SK-N-DZ (cell line): ENCODE measurements around the gene STK40.

Source experiments
- DNase-seq: peaks from one replicate; pipeline ENCODE4 v3.0.0-alpha.2; 2015; ENCODE audit warnings: low spot score

The STK40 gene

DNA sequence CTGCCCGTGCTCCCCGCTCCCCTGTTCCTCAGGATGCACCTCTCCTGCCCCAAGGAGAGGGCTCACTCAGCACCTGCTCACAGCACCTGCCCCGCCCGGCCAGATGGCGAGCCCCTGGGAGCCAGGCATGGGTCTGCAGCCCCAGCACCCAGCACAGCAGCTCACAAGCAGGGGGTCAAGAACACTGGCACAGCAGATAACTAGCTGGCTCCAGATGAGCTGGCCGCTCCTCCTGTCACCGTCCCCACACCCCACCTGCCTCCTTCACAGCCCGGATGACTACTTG lies 41.4 kb downstream of the STK40 start:
- no peak for DNase-seq

DNA sequence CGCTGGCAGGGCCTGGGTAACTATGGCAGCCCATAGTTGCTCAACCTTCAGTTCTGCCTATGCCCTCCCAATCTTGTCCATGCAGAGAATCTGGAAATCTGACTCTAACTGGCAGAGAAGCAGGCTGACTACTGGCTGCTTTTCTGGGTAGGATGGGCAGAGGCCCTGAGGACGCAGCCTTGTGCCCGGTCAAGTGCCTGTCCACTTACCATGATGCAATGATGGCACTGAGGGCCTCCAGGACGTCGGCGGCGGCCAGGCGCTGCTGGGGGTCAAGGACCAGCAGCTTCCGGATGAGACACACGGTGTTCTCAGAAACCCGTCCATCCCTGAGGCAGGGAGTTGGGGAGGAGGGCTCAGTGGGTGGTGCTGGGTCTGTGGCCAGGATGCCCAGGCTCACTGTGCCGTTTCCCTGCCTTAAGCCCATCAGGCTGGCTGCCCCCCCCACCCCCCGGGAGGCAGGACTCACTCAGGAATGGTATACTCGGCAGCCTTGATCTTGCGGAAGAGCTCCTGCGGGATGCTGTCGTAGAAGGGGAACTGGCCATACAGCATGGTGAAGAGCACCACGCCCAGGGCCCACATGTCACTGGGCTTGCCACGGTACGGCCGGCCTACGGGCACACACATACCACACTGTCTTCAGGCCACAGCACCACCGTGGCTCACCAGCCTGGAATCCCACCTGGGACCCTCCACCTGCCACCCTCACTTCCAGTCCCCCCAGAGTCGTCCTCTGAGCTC lies 41.9 kb downstream of the STK40 start:
- DNase-seq = no peak

DNA sequence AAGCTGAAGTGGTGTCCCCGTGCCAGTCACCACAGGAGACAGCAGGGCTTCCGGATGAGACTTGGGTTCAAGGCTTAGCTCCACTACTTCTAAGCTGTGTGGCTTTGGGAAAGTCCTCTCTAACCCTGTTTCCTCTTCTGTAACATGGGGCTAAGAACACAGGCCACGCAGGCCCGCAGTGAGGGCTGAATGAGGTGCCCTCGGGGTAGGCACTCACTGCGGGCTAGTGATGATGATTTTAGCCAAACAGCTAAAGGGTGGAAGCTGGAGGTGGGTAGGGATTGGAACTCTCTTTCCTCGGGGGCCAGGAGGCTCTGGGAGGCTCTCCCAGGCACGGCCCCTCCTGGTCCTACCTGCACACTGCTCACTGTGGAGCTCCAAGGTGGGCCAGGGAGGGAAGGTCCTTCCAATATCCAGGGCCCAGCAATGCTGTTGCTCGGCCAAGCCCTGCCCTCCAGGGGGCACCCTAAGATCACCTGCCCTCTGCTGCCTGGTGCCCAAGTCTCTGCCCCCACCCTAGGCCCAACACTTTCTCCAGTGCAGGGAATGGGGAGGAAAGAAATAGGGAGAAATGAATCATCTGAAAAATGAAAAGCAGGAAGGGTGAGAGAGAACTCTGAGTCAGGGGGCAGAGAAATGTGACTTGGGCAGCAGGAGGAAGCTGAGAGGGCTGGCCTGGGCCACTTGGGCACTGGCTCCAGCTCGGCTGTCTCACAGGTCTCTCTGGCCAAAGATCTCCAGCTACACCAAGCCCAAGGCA lies 43.1 kb downstream of the STK40 start:
- DNase-seq = no peak

DNA sequence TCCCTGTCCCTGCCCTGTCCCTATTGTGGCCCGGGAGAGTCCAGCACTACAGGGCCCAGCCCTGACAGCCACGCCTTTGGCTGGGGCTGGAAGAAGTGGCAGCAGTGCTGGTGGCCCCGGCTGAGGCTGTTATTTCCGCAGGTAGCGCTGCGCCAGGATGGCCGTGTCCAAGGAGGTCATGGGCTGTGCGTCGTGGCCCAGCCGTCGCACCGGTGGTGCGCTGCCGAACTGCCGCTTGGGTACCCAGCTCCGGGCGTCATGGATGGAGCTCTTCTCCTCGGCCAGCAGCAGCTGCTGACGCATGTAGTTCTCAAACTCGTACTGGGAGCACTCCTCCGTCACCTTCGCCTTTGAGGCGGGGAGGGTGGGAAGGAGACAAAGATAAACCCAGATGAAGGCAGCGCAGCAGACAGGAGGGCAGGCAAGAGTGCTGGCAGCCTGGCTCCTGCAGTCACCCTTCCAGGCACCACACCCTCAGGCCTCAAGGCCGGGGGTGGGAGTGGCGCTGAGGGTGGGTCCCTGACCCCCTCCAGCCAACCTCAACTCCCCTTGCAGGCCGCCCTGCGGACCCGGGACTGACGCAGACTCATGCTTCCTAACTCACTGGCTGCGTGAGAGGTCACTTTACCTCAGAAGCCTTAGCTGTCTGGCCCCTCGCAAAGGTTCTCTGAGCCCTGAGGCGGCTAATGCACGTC lies 44.0 kb downstream of the STK40 start:
- DNase-seq = no peak

- no peak for DNase-seq
Observed at GRCh38 chr1:36339615-36340014, 46.1 kb downstream of the STK40 start.

GRCh38 chr1:36339215-36339614 lies 46.5 kb downstream of the STK40 start:
- DNase-seq = no peak

GRCh38 chr1:36337830-36338229 lies 47.9 kb downstream of the STK40 start:
- no peak for DNase-seq

DNA sequence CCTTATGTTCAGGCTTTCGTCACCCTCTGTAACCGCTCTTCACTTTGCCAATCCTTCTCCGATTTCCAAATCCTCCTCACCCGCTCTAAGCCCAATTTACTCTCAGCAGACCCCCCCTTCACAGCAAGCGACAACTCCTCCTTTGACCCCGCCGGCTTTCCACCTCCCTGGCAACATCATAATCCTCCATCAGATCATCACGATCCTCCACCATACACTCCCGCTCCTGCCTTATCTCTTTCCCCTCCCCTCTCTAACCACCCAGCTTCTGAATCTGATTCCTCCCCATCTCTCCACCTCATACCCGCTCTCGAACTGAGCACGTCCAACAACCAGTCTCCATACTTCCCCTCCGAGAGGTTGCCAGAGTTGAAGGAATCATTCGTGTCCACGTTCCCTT lies 54.8 kb downstream of the STK40 start:
- no peak for DNase-seq

GRCh38 chr1:36329817-36330216 lies 55.9 kb downstream of the STK40 start:
- DNase-seq = no peak

DNA sequence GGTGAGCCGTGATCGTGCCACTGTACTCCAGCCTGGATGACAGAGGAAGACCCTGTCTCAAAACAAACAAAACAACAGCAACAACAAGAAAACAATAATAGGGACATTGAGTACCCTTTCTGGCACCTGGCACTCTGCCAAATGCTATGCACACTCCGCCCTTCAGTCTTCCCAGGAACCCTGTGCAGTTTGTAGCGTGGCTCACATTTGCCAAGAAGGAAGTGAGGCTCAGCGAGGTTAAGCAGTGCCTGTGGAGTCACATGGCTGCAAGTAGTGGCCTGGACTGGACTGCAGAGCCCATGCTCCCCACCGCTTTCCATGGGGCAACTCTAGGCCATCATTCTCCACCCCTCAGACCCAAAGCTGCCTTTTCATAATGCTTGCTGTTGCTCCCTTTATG lies 57.0 kb downstream of the STK40 start:
- DNase-seq = no peak

GRCh38 chr1:36328088-36328480 lies 57.6 kb downstream of the STK40 start:
- DNase-seq = no peak

DNA sequence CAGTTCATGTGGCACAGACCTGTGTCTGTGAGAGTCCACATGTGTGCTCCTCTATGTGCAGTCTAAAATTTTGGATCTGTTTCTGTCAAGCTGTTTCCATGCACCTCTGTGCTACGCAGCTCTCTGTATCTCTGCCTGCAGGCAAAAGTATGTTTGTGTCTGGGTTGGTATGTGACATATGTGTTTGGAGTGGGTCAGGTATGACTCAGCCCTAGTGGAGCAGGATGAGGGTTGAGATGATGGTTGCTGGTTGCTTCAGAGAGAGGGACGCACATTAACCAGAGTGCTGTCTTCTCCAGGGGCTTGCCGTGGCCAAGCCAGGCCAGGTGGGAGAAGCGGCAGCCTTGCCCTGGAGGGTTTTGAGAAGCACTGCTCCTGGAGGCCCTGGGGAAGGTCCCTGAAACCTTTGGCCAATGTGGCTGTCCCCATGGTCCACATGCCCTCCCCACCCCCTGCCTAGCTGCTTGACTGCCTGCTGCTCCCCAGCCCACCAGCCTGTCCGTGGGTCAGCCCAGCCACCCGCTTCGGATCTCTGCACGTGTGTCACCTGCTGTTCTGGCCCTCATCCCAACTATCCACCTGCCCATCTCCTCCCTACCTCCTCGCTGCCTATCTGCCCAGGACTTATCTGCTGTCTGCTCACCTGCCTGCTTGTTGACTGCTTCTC lies 58.2 kb downstream of the STK40 start:
- DNase-seq = no peak

DNA sequence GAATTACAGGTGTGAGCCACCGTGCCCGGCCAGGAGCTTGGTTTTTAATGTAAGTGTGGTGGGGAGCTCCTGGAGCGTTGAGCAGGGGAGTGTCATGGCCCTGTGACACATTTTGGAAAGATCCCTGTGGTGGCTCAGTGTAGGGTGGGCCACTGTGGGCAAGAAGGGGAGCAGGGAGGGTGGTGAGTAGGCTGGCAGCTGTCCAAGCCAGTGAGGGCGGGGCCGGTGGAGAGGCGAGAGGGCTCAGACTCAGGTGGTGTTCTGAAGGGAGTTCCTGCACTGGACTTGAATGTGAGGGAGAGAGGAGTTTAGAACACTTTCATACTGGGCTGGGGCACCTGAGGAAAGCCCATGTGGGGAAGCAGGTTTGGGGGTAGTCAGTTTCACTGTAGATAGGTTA lies 59.2 kb downstream of the STK40 start:
- DNase-seq = no peak

DNA sequence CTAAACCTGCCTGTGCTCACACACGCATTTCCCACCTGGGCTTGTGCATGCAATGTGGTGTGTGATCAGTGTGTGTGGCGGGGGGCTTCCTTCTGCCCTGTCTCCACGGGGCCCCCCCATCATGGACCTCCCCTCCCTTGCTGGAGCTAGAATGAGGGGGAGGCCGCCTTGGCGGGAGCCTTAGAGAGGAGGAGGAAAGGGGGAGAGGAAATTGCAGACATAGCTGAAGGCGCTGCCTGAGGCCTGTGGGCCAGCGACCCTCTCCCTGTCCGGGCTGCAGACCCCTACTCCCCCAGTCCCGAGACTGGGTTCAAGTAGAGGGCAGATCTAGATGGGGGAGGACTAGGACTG lies 61.4 kb downstream of the STK40 start:
- no peak for DNase-seq

DNA sequence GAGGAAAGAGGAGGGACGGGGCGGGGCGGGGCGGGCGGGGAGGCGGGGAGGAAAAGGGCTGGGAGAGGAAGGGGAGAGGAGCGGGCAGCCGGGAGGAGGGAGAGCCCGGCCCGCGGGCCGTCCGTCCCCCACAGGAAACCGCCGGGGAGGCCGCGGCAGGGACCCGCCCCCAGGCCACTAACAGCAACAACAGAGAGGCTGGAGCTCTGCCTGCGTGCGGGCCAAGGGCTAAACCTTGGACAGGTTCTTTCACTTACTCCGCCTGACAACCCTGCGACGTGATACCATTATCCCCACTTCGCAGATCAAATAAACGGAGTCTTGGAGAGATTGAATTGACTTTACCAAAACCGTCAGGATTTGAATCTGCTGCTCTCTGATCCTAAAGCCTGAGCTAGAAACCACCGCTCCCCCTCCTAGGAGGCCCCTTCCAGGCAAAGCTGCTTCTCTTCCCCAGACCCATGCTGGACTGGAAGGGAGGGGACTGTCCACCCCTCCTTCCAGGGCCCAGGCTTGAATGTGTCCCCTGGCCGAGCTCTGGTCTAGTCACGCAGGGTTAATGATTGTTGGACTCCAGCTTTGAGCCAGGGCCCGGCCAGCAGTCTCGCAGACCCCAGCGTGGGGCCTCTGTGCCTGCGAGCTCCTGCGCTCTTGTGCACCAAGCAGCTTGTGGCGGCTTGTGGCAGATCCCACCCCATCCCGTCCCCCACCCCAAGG lies 61.9 kb downstream of the STK40 start, which contains the start of gene EVA1B:
Gene EVA1B (minus strand): TSS at position 10 of the 717 bp plus-strand sequence. CDS start 608 bp downstream, outside the sequence.
- DNase-seq = peak; percentile 52

DNA sequence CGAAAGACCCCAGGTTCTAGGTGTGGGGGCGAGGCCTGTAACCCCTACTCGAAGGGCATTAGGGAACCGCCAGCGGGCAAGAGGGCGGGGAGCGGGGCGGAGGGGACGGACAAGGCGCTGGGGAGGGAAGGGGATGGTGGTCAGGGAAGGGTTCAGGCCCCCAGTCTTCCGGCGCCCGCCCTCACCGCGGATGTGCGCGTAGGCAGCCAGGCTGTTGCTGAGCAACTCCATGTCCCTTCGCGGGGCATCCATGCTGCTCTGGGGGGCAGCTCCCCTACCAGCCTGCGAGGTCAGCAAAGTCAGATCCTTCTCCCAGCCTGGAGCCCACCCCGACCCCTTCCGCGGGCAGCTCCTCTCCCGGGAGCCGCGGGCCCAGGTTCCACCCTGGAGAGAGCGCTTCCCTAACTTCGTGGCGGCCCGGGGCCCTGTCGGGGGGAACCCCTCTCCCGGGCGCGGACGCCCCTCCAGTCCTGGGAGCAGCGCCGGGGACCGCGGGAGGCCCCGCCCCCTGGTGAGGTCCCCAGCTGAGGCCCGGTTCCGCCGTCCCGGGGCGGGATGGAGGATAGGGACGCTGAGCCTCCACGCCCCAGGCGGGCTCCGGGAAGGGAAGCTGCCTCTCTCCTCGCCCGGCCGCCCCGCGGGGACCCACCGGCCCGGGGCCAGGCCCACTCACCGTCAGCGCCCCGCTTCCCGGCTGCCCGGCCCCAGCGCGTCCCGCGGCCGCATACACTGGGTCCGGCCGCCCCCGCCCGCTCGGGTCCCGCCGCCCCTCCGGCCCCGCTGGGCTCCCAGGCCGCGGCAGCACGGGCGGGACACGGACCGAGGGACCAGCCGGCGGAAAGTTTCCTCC lies 62.7 kb downstream of the STK40 start:
- DNase-seq = no peak

DNA sequence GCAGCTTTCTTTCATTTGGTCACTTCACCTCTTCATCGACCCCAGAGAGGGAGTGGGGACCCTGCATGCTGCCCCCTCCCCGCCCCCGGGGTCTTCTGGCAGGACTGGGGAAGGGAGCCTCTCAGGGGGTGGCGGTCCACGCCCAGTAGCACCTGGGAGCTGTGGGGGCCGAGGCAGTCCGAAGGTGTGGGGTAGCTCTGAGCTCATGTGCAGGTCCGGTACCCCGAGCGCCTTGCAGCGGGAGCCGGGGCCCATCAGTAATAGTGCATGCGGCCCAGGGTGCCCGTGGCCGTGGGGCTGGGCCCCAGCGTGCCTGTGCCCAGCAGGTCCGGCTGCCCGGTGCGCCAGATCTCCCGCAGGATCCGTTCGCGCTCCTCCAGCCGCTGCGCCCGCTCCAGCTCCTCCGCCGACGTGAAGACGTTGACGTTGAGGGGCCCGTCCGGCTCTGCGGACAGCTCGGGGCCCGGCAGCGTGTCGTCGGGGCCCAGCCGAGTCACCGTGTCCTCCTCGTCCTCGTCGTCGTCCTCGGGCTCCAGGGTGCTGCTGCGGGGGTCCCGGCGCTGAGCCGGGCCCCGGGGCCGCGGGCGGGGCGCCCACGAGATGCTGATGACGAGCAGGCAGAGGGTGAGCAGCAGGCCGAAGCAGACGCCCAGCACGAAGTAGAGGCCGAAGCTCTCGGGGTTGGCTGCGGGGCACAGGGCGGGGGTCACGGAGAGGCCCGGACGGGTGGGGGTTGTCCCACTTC lies 63.5 kb downstream of the STK40 start:
- no peak for DNase-seq

DNA sequence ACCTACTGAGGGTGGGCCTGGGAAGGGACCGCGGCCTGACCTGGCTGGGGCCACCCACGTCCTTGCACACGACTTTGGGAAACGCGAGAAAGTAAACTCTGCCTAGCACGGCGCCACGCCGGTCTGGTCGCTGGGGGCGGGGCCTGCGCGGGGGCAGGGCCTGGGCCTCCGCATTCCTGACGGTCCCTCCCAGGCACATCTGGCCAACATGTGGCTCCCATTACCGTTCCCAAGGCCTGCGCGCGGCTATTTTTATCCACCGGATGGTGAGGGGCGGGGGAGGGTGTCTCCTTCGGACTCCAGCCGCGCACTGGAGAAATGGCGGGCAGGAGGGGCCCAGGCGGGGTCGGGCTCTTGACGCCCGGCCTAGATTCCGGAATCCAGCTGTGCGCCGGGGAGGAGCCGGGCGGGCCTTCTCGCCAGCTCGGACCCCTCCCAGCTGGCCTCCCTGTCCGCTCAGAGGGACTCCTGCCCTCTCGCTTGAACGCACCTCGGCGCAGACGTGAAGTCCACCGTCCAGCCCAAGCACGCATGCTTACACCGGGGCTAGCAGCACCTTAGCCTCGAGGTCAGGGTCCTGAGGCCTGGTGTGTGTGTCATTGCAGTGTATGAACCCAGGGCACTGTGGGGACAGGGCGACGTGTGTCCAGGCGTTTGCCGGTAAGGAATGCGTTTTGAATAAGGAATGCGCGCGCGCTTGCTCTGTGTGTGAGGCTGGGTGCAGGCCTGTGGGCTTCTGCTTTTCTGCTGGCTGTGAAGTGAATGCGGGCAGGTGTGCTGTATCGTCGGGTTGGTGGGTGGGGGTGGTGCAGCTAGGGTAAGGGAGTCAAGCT lies 64.4 kb downstream of the STK40 start:
- DNase-seq = peak; percentile 20

GRCh38 chr1:36320767-36321118 lies 65.0 kb downstream of the STK40 start:
- DNase-seq = no peak
